Measurements from ENCODE around the gene SH3RF1.

Gene SH3RF1

GRCh38 chr4:169163495-169163894 lies 107.3 kb downstream of the SH3RF1 start:
- no peak for DNase-seq (ENCODE audit: low read depth in 2 of 2)

- no peak for DNase-seq (ENCODE audit: low read depth in 2 of 2)
These were observed 109.9 kb downstream of the SH3RF1 start for GRCh38 chr4:169160825-169161224.

DNA sequence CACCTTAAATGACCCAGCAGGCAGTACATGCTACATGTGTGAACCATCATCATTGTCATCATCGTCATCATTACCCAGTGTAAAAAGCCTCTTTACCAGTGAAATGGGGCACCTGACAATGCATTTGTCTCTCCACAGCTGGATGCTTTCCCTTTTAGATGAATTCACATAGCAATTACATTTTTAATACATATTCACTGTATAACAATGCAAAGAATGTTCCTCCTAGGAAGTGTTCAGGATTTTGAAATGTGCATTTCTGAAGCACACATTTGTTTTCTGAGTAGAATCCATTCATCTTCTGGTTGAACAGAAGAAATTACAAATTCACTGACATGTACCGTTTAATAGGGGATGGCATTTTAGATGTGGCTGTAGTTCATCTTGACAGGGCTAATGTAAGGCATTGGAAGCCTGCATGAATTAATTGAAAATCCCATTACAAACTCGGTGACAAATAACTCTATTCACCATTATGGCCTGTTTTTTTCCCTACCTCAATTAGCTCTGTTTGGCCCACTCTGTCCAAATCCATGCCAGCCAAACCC lies 111.1 kb downstream of the SH3RF1 start:
- DNase-seq (ENCODE audit: low read depth in 2 of 2): no peak

GRCh38 chr4:169158861-169159260 lies 111.9 kb downstream of the SH3RF1 start:
- no peak for DNase-seq (ENCODE audit: low read depth in 2 of 2)

DNA sequence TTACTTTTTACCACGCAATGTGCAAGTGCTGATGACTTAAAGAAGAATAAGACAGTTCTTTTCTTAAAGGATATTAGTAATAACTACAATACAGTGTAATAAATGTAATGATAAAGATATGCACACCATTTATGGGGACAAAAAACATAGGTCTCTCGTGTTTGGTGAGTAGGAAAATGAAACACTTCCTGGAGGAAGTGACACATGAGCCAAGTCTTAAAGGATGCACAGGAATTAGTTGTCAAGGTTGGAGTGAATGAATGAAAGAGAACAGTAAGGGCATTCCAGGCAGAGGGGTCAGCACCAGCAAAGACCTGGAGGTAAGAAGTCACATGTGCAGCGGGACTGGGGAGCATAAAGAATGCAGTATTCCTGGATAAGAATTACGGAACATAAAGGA lies 112.7 kb downstream of the SH3RF1 start:
- no peak for DNase-seq (ENCODE audit: low read depth in 2 of 2)

GRCh38 chr4:169156392-169156791 lies 114.4 kb downstream of the SH3RF1 start:
- DNase-seq (ENCODE audit: low read depth in 2 of 2): no peak

DNA sequence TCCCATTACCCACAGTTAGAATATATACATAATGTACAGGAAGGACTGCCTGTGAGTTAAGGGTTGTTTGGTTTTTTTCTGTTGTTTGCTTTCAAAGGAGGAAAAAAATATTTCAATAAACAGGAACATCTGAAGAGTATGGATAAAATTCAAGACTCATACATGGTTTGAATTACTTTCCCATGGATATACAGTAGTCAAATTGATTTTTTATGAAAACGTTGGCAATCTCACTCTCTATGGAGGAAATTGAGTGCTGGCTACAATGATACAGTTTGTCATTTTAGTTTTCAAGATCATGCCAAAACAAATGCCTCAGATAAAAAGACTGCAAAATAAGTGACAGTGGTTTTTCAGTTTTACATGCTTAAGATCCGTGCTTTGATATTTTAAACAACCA lies 116.6 kb downstream of the SH3RF1 start:
- DNase-seq (ENCODE audit: low read depth in 2 of 2): no peak

DNA sequence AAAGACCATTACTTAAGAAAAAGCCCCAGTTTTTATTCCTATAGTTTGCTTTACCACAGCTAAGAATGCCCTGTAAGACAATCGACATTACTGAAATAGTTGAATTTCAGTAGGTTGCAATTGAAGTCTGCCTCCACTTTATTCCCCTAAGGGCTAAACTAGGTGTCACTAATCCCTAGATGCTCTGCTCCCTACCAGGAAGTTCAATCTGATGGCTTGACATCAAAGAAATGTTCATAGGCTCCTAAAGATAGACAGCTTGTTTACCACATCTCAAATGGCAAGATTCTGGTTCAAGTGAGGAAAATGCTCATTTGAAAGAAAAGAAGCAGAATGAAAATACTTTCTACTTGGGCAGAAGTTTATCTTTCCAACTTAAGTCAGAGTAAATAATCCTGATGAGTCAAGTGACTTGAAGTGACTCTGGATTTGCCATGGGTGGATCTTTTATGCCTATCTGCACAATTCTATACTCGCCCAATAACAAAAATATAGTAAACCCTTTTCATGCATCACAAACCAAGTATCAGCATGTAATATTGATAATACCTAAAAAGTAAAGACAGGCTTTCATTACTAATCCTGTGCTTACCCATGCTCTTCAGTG lies 117.2 kb downstream of the SH3RF1 start:
- DNase-seq (ENCODE audit: low read depth in 2 of 2): no peak

- DNase-seq (ENCODE audit: low read depth in 2 of 2): no peak
These were observed 117.9 kb downstream of the SH3RF1 start for GRCh38 chr4:169152899-169153298.

GRCh38 chr4:169152098-169152497 lies 118.7 kb downstream of the SH3RF1 start:
- DNase-seq (ENCODE audit: low read depth in 2 of 2): no peak

DNA sequence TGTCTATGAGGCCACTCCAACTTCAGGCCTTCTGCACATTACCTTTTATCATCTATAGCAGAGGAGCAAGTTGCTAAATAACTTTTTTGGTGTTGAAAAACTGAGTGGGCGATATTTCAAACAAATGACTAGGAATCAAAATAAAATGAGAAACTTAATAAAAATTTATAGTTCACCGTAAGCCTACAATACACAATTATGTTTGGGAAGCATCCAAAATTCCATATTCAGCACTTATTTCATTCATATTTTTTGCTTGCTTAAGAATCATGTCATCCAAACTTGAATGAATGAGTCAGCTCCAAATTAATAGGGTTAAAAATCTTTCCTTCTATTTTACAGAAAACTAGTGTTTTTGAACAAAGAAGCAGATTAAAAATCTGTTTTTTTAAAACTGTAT lies 119.1 kb downstream of the SH3RF1 start:
- DNase-seq (ENCODE audit: low read depth in 2 of 2): no peak

DNA sequence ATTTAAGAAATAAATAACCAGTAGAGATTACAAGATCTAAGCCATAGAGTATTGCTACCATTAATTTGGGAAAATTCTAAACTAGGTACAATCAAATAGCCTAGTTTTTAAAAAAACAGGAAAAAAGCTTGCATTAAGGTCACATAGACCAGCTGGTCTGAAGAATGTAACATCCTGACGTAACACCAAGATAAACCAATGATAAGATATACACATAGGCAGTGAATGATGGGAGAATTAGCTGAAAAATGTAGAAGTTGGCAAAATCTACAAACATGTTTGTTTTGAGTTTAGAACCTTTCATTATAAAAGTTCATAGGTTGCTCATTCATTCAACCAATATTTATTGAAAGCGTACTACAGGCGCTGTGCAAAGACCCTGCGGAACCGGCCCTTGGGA lies 120.0 kb downstream of the SH3RF1 start:
- DNase-seq (ENCODE audit: low read depth in 2 of 2): no peak

DNA sequence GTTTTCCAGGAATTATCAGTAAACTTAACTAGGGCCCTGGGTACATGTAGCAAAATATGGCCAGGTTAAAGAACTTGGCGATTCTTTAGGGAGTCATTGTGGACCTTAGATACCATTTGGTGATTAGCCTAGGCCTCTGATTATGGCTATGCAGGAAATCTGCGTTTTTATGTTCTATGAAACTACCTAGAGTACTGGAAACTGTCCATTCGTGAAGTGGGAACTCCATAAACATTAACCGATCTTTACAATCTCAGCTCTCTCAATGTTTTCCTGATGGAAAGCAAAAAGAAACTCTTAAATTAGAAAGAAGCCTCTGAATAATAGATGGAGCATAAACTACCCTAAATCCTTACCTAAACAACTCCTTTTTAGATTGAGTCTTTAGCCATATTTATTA lies 121.9 kb downstream of the SH3RF1 start:
- DNase-seq (ENCODE audit: low read depth in 2 of 2): no peak

DNA sequence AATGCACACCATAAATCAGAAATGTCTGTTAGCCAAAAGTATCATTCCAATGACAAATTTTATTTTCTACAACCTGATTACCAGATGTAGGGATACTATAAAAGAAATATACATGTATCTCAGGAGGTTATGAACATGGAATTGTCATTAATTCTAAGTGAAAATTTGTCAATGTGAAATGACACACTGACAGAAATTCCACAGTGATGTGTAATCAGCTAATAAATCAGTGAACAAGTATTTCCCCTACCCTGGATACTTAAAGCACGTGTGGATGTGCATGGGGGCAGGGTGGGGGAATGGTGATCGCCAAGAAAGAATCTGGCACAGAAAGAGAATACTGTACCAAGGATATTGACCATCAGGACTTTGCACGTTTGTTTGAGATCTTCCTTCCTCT lies 123.6 kb downstream of the SH3RF1 start:
- no peak for DNase-seq (ENCODE audit: low read depth in 2 of 2)

DNA sequence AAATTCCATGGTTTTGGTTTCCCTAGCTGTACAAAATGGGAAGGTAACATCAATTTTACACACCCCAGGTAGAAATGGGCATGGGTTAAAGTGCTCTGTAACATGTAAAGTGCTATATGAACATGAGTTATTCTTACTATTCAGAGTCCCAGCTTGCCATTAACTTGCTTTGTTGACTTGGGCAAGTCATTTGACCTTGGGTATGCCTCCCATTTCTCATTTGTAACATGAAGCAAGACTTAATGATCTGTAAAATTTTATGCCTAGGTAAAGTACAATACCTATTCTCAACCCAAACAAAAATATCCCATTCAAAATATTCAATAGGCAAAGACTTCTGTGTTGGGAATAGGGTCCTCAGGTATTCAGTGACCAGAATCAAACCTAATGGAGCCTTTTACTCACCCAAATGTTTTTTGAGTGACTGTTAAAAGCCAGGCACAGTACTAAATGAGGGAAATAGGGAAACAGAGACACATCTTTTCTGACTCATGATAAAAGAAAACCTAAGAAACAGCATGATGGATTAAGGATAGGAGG lies 126.6 kb downstream of the SH3RF1 start:
- no peak for DNase-seq (ENCODE audit: low read depth in 2 of 2)

GRCh38 chr4:169143335-169143734 lies 127.4 kb downstream of the SH3RF1 start:
- no peak for DNase-seq (ENCODE audit: low read depth in 2 of 2)

GRCh38 chr4:169142906-169143305 lies 127.8 kb downstream of the SH3RF1 start:
- no peak for DNase-seq (ENCODE audit: low read depth in 2 of 2)

DNA sequence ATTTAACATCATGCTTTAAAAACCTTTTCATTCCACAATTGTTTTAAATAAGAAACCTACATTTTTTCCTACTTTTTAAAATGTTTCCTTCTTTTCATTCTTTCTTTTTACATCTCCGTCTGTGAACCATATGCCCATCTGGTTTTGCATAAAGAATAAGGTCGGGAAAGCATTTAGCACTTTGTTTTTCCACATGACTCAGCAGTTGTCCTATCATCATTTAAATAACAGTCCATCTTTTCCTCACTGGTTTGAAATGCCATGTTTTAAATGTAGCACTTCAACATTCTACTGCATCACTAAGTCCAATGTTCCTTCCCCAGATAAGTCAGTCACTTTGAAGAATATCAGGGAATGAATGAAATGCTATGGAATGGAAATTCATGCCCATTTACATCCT lies 128.4 kb downstream of the SH3RF1 start:
- DNase-seq (ENCODE audit: low read depth in 2 of 2): no peak

GRCh38 chr4:169139021-169139420 lies 131.7 kb downstream of the SH3RF1 start:
- no peak for DNase-seq (ENCODE audit: low read depth in 2 of 2)

- DNase-seq (ENCODE audit: low read depth in 2 of 2): no peak
These were observed 133.2 kb downstream of the SH3RF1 start for GRCh38 chr4:169137558-169137920.

- no peak for DNase-seq (ENCODE audit: low read depth in 2 of 2)
These were observed 133.8 kb downstream of the SH3RF1 start for GRCh38 chr4:169136796-169137557.

DNA sequence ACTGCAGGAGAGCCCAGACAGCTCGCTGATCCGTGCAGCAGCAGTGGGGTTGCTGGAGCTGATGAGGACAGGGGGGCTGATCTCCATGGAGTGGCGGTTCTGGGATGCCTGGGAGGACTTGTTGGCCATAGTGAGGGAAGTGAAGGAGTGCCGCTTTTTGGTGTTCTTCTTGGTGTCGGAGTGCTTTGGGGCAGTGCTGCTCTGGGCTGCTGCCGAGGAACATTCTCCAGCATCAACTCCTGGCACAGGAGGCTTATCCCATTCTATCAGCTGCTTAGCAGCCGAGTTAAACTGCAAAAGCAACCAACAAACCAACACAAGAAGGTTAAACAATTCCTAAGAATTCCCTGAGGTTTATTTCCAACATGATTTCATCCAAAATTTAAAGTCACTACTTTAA lies 134.4 kb downstream of the SH3RF1 start:
- no peak for DNase-seq (ENCODE audit: low read depth in 2 of 2)

- no peak for DNase-seq (ENCODE audit: low read depth in 2 of 2)
These were observed 135.0 kb downstream of the SH3RF1 start for GRCh38 chr4:169135776-169136175.
